Activated CD4-positive, alpha-beta T cell treated with anti-CD3 and anti-CD28 coated beads, Interleukin-2, amount 50 U/mL, for 16 hours (primary cell): ENCODE data around the gene PLAAT4.
A peak's percentile ranks its signal among the peaks of the same experiment; 100 is the strongest.
"Not testable (repeated sequence)": the region's sequence is repeated elsewhere in the genome, so short reads cannot be mapped to it uniquely, and the experiment has no call there.

Source experiments
- DNase-seq: peaks from one replicate; pipeline ENCODE4 v3.0.0-alpha.2; 2020

PLAAT4 gene

DNA sequence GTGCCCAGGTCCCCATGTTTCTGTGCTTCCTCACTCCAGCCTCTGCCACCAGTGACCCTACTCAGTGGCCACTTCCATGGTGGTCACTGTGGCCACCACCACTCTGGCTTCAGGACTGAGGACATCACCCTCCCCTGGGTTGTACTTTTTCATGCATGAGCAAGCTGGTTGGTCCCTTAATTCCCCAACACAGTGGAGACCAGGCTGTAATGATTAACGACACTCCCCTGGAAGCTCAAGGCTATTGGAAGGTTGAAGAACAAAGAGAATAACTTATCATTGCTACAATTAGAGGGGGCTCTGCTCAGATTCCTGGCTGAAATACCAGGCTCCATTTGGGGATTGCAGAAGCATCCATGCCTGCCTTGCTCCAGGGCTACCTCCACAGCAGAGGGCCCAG lies 10.5 kb downstream of the PLAAT4 start:
- no peak for DNase-seq

DNA sequence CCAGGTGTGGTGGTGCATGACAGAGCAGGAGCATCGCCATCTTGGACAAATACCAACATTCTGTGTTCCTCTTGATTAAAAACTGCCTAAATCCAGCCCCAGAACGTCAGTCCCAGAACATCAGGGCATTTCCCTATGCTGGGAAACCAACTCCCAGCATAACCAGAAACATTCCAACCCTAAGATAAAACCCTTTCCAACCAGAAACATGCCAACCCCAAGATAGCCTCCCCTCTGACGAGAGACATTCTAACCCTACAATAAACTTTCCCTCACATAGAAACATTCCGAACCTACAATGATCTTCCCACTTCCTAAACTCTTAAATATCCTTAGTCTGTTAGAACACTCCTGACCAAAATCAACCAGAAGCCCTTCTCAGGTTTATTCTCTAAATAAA lies 11.6 kb downstream of the PLAAT4 start:
- DNase-seq = no peak

DNA sequence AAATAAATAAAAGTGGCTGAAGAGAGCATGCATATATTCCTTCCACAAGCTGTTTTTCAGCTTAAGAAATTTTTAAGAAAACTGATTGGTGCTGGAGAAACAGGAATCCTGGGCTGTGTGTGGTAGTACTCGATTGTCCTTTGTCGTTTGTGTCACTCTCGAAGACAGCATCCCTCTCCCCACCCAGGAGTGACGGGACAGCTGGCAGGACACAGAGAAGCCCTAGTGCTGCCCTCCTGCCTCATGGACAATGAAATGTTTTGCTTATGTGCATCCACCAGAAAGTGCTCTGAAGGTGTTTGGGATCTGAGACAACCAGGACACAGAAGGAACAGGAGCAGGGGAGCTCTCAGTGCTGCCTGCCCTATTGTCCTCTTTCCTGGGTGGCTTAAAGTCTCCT lies 12.8 kb downstream of the PLAAT4 start:
- DNase-seq = no peak

DNA sequence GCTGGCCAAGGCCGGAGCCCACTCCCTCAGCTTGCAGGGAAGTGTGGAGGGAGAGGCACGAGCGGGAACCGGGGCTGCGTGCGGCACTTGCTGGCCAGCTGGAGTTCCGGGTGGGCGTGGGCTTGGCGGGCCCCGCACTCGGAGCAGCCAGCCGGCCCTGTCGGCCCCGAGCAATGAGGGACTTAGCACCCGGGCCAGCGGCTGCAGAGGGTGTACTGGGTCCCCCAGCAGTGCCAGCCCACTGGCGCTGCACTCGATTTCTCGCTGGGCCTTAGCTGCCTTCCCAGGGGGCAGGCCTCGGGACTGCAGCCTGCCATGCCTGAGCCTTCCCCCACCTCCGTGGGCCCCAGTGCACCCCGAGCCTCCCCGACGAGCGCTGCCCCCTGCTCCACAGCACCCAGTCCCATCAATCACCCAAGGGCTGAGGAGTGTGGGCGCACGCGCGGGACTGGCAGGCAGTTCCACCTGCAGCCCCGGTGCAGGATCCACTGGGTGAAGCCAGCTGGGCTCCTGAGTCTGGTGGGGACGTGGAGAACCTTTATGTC lies 13.6 kb downstream of the PLAAT4 start:
- not testable (repeated sequence) for DNase-seq

DNA sequence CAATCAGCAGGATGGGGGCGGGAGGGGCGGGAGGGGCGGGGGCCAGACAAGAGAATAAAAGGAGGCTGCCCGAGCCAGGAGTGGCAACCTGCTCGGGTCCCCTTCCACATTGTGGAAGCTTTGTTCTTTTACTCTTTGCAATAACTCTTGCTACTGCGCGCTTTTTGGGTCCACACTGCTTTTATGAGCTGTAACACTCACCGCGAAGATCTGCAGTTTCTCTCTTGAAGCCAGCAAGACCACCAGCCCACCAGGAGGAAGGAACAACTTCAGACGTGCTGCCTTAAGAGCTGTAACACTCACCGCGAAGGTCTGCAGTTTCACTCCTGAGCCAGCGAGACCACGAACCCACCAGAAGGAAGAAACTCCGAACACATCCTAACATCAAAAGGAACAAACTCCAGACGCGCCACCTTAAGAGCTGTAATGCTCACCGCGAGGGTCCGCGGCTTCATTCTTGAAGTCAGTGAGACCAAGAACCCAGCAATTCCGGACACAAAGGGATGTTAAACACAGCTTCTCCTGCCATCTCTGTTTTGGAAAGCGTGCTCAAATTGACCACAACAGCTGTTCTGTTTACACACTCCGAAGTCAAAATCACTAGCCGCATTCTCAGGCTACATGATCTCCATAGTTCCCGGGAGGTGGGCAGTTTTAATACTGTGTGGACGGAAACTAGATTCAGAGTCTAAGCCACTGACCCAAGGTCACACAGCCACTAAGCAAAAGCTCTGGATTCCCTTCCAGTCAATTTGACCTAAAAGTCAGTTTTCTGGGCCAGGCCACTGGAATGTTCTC lies 14.7 kb downstream of the PLAAT4 start:
- DNase-seq = no peak

DNA sequence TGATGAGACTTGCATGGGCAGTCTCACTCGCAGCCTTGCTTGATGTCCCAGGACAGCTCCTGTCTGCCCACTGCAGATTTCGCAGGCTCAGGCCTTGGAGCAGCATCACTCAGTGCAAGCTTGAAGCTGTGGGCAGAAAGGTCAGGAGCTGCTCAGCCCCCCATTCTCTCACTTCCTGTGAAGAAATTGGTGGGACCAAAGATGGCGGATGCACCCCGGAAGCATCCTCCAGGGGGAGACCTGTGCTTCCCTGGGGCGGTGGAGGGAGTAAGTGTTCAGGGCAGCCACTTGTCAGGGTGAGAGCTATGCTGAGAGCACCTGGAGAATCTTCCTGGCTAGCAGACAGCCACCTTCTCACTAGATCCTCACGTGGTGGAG lies 15.3 kb downstream of the PLAAT4 start:
- DNase-seq = no peak

DNA sequence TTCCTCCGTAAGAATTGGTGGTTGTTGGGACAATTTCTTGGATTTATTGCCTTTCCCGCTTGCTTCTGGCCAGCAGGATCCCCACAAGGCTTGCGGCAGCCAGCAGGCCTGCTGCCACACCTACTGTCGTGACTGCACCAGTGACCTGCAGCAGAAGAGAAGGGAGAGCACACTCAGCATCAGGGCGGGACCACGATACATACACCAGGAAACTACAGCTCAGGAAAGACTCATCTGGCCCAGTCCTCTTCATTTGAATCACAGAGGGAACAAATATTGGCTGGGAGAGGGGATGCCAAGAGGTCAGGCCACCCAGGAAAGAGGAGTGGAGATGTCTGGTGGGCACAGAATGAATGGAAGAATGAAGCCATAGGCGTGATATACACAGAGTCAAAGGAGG lies 16.3 kb downstream of the PLAAT4 start:
- no peak for DNase-seq

DNA sequence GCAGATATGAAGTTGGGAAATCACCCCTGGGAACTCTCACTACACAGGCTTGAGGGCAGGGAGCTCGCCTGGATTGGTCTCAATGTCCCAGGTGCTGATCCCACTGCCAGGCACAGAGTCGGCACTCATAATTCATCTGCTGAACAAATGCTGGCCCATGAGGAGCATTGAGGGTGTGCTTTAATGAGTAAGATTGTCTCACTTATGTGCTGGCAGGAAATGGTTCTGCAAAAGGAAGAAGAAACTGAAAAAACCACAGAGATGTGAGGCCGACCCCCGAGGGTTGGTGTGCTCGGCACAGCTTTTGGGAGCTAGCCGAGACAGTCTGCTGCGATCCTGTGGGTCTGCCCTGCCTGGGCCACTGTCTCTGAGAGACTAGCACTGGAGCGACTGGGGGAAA lies 17.2 kb downstream of the PLAAT4 start:
- peak; percentile 85 for DNase-seq

DNA sequence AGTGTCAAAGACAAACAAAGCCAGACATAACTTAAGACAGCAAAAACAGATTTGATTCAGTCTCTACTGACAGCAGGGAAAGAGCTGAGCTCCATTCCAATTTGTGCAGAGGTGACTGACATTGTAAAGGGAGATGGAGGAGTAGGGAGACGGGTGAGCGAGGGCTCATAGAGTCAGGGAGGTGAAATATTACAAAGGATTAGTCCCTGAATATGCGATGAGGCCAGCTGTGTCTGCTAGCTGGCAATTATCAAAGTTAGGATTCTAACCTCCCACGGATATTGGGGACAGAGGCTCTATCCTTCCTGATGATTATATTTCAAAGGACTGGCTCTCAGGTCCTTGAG lies 18.2 kb downstream of the PLAAT4 start:
- DNase-seq = no peak

DNA sequence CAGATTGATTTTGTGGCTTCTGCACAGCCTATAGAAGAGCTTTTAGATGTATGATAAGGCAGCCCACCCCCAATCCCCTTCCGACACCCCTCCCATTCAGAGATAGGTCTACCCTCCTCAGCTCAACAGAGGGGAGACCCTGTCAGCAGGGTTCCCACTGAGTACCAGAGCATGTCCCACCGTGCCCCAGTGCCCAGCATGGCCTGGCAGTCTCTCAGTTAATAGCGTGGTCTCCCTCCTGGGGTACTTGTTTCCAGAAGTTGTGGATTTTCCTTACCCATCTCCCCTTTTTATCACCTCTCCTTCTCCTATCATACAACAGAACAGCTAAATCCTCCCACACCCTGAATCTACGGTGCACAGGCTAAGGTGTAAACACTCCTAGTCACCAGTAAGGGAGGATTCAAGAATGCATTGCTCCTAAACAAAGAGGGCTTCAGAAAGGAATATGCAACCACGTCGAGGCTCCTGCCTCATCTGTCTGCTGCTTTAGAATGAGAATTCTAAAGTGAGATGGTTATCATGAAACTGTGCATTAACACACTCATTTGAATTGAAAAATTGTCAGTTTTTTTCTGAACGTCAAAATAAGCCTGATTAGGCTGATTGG lies 19.9 kb downstream of the PLAAT4 start:
- DNase-seq = no peak

DNA sequence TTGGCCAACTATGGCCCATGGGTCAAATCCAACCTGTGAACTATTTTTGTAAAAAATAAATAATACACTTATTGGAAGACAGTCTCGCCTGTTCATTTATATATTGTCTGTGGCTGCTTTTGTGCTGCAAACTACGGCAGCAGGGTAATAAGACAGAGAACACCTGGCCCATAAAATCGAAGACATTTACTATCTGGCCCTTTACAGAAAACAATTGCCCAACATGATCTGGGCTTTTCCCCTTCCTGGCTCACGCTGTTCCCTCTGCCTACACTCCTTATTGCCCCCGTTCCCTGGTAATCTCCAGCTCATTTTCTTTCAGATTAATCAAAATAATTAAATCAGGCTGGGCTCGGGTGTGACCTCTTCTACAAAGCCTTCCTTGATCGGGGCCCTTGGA lies 21.0 kb downstream of the PLAAT4 start:
- DNase-seq = no peak

DNA sequence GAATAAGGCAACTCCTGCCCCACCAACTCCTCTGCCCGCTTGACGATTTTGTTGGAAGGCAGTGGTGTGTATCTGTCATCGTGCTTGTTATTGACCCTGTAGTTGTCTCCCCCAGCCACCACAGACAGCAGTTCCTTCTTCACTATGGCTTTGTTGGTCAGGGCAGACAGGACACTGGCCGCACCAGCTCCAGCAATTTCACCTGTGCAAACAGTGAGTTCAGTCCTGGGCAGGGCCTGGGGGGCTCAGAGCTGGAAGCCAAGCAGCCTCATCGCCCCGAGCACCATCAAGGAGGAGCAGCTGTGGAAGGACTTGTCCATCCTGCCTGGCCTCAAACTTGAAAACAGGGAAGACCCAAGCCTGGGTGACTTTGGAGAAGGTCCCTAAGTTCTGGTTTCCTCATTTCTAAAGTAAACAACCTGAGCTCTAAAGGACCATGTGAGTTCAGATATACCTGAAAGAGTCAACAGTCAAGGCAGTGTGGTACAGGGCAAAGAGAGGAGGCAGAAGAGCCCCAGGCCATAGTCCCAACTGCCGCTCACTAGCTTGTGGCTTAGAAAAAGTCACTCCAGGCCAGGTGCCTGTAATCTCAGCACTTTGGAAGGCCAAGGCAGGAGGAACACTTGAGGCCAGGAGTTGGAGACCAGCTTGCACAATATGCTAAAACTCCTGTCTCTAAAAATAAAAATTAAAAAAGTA lies 22.0 kb downstream of the PLAAT4 start:
- DNase-seq = no peak

DNA sequence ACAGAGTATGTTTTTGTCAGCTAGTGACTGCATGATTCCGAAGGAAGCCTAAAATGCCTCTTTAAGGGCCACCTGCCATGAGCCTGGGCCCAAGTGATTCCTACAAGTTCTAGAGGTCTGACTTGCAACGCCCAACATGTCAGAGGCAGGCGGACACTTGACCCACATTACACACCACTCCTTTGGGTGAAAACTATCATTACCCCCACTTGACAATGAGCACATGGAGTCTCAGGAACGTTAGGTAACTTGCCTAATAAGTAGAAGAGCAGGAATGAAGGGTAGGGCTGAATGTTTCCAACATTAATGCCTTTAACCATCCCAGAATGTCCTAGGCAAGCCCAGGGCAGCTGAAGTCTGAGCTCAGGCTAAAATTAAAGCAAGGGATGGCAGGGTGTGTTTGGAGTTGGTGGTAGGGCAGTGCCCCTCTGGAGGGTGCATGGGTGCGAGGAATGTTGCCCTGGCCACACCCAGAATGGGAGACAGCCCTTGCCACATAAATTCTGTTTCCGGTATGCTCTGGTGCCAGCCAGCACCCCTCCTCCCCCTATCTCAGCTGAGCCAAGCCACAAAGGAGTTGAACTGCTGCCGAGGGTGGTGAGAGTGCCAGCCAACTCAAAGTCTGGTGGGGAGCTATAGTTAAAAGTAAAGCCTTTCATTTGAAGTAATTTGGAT lies 24.0 kb downstream of the PLAAT4 start:
- no peak for DNase-seq

DNA sequence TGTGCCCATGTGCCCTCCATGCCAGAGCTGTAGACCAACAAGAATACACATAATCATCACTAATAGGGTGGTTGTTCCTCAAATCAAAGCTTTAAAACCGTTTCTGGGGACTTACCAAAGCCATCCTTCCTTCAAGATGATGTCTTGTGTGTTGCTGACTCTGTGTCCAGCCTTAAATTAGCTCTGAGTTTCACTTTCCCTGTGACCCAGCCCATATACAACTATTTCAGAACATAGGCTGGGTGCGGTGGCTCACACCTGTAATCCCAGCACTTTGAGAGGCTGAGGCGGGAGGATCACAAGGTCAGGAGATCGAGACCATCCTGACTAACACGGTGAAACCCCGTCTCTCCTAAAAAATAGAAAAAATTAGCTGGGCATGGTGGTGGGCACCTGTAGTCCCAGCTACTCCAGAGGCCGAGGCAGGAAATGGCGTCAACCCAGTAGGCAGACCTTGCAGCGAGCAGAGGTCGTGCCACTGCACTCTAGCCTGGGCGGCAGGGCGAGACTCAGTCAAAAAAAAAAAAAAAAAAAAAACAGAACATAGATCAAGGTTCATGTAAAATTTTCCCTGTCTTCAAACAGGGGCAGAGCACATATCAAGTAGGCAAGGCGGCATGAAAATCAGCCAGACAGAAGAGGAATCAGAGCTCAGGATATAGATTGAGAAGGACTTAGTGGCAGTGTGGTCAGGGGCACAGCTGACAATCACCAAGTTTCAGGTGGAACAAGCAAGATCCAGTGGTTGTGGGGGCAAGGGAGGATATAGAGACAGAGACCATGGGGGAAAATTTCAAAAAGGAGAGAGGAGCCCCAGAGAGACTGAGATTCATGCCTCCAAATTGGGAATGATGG lies 26.8 kb downstream of the PLAAT4 start, which contains the start of gene PLAAT2:
TSS of gene PLAAT2 (minus strand) at position 179 of the 855 bp plus-strand sequence. CDS start at position 124, 55 bp downstream.
- no peak for DNase-seq

DNA sequence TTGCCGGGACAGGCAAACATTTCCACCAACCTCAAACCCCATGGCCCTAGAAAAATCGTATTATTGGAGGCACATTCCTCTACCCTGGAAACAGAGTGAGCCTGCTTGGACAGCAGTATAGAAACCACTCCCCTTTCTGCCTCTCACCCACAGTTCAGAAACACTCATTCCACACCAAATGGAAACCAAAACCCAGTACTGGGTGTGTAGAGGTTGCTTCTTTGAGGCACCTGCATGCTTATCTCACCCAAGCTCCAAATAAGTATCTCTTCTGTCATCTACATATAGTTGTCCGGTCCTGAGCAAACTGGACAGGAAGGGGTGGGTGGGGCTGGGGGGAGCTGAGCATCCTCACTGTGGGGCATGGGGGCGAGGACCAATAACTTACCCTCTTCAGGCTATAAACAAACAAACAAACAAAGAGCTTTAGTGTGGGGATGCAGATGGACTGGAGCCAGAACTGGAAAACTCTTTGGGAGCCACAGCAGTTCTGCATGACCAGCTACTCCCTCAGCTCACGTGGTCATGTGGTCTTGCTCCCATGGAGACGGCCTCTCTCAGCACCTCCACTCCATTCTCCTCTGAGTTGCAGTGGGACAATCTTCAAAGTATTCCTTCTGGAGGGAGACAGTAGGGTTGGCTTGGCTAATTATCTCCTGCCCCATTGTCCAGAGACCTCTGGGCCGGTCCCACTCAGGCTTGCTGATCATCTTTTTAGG lies 27.6 kb downstream of the PLAAT4 start:
- DNase-seq = peak; percentile 81

DNA sequence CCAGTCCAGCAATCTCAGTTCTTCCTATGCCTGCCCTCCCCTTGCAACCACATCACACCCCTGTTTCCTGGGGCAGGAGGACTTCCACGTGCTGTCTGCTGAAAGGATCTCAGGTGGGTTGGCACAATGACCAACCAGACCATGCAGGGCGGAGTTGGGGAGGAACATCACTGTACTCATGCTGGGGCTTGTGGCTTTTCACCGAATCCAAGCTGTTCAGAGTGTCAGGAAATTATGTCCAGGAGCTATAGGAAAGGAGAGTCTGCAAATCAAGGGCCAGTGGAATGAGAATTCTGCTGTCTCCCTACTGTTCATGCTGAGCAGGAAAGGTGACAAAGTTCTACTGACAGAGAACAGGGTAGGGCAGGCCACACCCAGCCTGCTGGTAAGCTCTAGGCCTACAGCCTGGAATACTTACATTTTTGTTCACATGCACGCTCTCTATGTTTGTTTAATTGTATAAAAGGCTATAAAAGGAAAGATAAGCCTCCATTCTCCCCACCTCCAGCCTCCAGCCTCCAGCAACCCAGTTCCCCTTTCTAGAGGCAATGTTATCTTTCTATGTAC lies 28.3 kb downstream of the PLAAT4 start:
- DNase-seq = no peak

DNA sequence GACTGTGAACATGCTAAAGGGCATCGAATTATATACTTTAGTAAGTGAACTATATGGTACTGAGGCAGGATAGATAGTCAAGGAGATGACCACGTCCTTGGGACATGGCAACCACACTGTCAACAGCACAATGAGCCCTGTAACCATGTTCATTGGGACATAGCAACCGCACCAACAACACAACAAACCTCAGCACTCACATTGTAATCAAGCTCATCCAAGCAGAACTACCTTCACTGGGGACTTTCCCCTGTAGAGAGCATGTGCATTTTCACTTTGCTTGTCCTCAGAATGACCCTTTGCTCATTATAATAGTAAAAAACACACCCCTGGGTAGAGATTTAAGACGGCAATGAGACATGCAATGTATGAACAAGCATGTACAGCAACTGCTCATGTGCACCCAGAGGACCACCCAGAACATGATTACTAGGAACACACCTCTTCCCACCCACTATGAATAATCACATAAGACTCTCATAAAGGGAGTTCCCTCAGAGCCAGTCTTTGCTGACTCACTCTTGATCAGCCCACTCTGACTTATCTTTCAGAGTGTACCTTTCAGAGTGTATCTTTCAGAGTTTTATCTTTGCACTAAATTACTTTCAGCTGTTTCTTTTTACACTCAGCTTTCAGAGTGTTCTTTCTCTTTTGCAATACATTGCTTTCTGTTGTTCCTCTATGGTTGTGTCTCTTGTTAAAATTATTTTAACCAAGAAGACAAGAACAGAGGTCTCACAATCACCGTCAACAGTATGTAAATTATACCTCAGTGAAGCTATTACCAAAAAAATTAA lies 30.6 kb downstream of the PLAAT4 start:
- DNase-seq = peak; percentile 87

DNA sequence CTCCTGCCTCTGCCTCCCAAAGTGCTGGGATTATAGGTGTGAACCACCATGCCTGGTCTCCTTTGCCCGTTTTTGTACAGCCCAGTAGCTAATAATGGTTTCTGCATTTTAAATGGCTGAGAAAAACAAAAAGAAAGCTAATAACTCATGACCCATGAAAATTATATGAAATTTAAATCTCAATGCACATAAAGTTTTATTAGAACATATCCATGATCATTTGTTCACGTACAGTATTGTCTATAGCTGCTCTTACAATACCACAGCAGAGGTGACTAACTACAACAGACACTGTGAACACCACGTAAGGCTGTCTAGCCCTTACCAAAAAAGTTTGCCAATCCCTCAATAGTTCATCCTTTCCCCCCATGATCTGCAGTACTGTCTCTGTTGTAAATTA lies 33.0 kb downstream of the PLAAT4 start:
- no peak for DNase-seq

DNA sequence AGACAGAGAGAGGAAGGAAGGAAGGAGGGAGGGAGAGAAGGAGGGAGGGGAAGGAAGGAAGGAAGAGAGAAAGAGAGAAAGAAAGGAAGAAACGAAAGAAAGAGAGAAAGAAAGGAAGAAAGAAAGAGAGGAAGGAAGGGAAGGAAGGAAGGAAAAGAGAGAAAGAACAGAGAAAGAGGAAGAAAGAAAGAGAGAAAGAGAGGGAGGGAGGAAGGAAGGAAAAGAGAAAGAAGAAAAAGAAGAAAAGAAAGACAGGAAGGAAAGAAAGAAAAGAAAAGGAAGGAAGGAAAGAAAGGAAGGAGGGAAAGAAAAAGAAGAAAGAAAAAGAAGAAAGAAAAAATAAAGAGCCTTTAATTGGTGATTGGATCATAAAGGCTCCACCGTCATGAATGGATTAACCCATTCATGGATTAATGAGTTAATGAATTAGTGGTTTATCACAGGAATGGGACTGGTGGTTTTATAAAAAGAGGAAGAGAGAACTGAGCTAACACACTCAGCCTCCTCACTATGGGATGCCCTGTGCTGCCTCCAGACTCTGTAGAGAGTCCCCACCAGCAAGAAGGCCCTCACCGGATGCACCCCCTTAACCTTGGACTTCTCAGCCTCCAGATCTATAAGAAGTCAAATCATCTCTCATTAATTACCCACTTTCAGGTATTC lies 35.5 kb downstream of the PLAAT4 start:
- no peak for DNase-seq
